HG02870 (cell line): ENCODE results near the gene CXCL12.

Experiments
- ATAC-seq: cut with Tn5 transposase; IDR thresholded peaks from one replicate; pipeline ENCODE4 v1.9.1; 2021; ENCODE audit warnings: mild to moderate bottlenecking, moderate library complexity; ENCODE audit not compliant: unreplicated experiment

Gene CXCL12

DNA sequence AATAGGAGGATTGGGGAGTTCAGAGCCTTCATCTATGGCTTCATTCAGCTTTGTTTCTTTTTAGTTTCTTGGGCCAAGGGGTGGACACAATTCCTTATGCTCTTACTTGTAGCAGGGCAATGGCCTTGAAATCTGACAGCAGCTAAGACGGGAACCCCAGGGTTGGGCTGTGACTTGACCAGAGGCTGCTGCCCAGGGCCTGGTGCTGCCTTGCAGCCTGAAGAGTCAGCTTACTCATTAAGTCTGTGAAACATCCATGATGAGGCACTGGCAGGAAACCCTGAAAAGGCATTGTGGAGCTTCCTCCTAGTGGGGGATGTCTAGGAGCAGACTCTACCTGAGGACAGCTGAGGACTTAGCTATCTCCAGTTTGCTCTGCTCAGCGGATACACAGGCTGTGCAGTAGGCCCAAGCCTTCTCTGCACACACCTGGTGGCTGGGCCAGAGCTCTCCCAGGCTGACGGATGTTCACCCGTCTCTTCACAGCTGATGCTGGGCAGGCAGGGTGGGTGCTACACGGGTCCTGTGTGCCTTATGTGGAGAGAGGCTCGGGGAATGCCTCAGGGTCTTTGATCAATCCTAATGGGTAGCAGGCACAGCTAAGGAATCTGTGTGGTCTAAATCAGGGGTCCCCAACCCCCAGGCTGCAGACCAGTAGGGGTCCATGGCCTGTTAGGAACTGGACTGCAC lies 17.8 kb downstream of the CXCL12 start:
- ATAC-seq = no peak

DNA sequence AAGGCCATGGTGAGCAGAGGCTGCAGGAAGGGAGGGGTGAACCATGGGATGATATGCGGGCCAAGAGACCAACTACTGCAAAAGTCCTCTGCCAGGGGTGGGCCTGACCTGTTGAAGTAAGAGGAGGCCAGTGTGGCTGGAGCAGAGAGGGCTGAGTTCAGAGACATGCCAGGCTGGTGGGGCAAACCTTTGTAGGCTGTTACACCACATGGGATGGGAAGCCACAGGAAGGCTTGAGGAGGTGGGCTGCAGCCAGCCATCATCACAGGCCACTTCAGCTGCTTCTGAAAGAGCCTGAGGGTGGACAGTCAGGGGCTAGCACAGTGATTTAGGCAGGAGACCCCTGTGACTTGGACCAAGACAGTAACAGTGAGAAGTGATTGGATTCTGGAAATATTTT lies 20.3 kb downstream of the CXCL12 start:
- ATAC-seq = no peak

DNA sequence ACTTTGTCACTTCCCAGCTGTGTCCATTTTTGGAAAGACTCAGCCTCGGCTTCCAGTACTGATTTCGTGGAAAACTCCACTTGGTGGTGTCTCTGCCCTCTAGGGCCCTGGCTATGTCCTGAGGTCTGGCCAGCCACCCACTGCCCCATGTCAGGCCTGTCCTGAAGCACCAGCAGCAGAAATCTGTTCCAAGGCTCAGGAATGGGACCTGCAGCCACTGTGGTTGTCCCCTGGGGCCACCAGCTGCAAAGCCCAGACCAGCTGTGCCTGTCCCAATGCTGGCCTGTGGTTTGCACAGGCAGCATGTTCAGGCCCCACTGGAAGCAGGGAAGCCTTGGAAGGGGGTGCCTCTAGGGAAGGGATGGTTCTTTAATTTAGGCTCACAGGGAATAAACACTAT lies 21.2 kb downstream of the CXCL12 start:
- ATAC-seq = no peak

DNA sequence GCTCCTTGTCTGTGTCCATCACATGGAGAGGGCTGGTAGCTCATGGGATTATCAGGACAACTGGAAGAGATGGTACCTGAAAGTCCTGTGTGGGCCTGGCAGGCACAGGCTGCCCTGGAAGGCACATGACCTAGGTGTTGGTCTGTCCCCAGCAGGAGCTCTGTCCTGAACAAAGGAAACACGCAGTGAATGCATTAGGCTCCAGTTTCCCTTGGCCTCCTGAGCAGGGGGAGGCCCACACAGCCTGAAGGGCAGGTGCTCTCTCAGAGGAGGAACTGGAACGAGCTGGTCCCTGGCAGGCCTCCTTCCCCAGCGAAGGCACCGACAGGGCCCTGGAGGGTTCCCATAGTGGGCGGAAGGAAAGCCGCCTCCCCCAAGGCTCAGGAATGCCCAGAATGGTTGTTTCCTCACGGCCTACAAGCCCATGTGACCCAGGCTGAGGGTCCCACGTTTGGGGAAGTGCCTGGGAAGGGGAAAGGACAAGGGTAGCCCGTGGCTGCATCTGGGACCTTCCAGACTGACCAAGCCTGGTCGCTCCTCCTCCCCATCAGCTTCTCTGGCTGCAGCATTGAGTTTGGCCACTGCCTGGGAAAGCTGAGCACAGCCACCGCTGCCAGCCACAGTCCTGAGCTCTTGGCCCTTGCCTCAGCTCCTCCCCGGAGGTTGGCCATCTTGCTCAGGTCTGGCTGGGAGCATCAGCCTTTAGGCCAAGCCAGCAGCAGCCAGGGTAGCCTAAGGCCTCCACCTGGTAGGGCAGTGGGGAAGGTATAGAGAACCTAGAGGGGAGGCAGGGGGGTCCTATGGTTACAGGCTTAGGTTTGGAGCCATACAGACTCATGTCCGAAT lies 21.8 kb downstream of the CXCL12 start:
- ATAC-seq = no peak

DNA sequence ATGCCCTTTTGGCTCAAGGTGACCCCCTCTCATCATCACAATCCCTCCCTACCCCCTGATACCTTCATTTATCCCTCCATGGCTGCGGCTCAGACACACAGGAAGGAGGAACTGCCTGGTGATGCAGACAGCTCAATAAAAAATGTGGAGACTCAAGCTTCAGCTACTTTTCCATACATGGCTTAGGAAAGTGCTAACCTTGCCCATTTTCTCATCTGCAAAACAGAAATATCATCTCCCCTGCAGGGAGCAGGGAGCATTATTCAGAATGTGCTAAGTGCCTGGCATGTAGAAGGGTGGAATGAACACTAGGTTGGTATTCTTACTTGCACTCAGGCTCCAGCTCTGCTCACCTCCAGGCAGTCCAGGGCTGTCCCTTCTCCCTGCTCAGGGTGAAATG lies 23.8 kb downstream of the CXCL12 start:
- no peak for ATAC-seq

DNA sequence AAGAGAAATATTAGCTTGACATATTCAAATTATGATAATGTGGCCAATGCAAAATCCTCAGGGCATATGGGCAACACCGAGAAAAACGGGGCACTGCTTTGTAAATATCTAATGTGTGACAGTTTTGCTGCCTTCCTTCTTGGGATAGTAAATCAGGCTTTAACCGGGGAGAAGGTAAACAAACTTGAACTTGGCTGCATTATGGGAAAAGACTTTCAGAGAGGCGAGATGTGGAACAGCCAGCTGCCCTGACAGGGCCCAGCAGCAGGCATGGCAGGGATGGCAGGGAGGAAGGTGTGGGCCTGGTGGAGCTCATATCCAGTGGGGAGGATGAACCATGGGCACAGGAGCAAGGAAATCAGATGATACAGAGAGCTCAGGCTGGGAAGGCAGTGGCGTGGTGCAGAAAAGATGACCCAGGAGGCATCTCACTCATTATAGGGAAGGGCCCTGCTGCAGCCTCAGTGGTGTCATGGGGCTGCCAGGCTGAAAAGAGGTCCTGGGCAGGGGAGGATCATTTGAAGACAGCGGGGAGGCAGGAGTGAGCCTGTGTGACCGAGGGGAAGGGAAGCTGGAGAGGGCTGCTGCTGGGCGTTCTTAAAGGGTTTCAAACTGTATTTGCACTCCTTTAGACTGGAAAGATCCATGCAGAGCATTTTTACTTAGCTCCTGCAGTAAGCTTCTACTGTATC lies 26.7 kb downstream of the CXCL12 start:
- ATAC-seq = no peak

DNA sequence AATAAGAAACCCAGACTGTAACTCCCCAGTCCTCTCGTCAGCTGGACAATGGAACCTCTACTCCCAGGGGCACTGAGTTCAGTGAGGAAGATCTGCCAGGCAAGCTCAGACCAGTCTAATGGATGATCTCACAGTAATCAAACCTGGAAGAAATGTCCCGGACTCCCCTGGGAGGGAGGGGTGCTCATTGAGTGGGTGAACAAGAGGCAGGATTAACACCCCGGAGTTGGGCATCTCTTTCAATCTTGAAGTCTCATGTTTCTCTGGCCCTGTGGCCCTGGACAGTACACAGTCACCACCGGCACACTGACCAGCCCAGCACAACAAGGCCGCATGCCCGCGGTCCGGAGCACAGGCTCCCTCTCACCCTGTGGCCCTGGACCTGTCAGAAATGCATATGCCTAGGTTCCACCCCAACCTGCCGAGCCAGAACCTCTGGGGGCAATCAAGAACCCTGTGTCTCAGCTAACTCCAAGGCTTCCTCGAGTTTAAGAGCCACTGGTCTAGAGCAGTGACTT lies 27.8 kb downstream of the CXCL12 start:
- no peak for ATAC-seq

DNA sequence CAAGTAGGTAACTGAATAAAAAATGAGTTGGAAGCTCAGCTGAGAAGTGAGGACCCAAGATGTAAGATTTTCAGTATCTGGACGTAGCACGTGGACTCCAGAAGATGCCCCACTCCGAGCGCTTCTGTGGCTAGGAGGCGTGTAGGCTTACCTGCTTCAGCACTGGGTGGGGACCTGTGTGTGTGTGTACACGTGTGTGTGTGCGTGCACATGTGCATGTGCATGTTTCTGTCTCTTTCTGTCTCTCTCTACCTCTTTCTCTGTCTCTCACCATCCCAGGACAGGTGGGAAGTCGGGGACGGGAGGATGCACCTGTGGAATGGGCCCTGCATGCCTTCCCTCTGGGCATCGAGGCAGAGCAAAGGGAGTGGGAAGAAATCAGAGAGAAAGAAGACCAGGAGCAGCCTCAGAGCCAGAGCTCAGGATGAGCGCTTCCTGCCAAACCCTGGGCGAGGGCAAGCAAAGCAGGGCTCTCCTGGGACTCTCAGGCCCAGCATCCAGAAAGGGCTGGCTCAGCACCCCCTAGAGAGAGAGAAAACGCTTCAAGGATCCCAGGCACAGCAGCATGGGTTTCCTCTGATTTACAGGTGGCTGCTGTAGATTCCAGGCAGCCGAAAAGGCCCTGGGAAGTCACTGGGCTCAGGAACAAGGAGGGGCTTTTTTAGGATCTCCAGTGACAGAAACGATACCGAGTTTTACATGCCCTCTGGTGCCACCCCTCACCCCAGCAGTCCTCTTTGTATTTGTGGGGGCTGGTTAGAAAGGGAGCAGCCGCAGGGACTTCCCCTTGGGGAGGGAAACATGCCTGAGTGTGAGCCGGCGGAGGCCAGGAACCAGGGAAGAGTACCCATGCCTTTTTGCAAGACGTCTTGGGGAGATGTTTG lies 28.5 kb downstream of the CXCL12 start:
- no peak for ATAC-seq

DNA sequence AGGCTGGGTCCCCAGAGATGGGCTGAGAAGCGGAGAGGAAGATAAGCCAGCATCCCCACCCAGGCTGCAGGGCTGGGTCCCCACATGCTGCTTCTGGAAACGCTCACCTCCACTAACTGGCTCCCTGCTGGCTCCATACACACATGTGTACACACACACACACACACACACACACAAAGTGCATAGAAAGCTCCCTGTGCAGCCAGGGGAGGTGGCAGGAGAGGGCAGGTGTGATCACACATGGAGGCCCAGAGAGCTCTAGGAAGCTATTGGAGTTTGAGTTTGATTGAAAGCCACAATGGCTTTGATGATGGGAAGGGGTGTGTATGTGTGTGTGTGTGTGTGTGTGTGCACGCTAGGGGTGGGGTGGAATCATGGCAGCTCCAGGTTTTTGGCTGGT lies 29.3 kb downstream of the CXCL12 start:
- no peak for ATAC-seq

DNA sequence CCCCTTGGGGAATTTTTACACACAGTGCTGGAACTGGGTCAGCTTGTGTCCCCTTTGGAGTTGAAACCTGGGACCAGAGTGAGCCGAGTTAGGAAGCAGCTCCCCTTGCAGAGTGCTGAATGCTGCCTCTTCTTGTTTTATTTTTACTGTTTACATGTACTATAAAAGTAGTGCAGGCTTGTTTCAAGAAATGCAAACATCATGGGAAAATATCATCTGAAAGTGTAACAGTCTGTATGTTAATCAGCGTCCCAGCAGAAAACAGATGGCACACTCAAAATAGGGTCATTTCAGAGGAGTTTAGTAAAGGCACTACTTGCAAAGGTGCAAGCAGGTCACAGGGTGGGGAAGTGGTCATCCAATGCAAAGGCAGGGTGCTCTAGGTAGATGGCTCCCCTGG lies 30.1 kb downstream of the CXCL12 start:
- ATAC-seq = no peak

DNA sequence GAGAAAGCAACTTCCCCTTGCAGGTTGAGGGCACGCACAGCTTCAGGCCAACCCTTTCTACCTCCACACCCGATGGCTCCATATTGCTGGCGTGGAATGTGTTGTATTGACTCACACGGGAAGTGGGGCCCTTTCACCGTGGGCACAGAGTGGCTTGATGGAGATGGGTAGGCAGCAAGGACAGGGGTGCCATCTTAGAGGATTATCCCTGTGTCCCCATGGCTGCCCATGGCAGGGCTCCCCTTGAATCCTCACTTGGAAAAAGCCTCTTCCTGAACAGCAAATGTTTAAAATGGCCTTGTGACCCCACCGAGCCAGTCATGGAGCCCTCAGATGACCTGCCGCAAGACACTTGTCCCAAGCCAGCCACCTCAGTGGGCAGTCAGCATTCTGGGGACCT lies 31.2 kb downstream of the CXCL12 start:
- ATAC-seq = no peak

DNA sequence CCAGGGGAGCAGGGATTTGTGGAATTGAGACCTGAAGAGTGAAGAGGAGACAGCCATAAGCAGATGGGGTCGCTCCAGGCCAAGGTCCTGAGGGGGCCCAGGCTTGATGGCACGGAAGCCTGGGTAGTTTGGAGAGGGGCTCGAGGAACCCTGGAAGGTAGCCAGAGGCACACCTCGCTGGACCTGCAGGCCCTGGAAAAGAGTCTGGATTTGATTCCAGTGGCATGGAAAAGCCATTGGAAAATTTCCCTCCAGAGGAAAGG lies 31.8 kb downstream of the CXCL12 start:
- no peak for ATAC-seq

DNA sequence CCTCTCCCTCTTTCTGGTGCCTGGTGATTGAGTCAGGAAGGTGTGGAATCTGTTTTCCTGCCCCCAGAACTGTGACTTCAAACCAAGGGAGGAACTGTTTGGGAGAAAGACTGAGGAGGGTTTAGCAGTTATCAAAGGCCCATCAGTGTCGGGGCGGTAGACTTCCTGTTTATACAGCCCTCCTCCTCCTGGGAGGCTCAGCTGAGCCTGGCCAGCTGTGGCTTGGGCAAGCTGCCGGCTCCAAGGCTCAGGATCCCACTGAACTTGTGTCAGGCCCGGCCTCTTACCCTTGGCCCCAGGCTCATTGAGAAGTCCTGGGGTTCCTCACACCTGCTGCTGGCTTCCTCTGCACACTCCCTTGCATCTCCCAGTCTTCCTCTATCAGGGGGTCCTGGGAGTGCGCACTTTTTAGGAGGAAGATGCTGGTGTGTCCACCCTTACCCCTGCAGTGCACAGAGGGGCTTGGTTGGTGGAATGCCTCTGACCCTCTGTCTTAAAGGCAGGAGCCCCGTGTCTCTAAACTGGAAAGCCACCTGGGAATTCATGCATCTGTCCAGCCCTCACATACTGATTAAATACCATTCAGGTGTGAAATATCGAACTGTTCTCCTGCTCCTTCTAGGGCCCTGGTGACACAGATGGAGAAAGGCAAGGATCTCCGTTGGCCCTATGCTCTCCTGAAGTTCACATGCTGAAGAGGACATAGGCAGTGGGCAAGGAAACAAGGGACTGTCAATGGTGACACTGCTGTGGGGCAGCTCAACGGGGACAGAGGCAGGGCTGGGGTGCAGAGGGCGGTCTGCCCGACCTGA lies 32.4 kb downstream of the CXCL12 start:
- ATAC-seq = no peak

DNA sequence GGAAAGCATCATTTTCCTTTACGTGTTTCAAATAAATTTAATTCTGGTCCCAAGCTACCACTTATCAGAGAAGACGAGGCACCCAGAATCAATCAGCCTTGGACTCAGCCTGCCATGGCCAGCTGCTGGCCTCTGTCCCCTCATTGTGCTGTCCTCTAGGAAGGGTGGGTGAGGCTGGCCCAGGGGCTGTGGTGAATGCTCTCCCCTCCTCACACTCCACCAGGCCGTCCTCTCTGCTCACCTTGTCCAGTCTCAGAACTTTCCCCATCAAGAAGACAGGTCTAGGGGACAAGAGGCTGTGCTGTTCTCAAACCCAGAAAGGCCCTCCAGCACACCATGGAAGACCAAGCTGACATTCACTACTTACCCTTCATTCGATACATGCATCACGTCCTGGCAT lies 36.4 kb downstream of the CXCL12 start:
- ATAC-seq = no peak

DNA sequence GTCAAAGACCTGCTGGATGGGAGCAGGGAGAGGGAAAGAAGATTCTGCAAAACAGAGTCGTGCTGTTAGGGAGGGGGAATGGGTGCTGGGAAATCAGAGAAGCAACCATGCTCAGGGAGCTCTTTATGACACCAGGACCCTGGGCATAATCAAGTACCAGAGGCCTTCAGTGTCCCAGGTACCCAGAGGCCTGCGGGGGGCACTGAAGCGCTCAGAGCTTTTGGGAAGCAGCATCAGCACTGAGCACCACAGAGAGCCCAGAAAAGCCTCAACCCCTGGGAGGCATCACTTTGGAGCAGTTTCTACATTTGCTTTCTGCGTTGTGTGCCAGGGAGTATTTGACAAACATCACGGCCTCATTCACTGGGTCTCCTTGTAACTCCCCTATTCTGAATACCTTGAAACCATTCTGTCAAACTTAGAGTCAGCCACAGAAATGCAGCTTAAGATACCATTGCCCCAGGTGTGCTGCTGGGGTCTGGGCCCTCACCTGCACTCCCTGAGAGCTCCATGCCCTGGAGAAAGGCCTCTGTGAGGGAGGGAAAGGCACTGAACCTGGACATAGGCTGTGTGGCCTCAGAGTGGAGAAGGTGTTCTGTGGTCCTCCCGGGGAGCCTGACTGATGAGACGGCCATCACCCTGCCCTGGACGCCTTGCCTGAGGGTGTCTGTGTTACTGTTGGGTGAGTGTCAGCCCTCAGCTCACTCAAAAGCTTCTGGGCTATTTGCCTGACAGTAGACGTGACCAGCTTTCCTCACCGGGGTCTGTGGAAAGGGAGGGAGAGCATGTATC lies 37.1 kb downstream of the CXCL12 start:
- no peak for ATAC-seq

DNA sequence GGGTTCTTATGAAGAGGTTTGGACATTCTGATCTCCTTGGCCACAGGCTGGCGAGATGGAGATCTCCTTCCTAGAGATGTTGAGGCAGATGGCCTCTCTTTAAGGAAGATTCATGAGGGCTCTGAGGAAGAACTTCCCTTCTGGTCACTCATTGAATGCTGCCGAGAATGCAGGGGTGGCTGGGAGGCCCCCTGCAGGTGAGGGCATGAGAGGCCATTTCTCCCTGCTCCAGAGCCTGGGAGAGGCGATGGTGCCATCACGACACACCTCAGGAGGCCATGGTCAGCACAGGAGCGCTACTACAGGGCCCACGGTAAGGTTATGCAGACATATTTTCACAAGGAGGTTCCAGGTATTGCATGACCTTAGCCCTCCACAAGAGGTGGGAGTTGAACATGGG lies 40.2 kb downstream of the CXCL12 start:
- no peak for ATAC-seq

DNA sequence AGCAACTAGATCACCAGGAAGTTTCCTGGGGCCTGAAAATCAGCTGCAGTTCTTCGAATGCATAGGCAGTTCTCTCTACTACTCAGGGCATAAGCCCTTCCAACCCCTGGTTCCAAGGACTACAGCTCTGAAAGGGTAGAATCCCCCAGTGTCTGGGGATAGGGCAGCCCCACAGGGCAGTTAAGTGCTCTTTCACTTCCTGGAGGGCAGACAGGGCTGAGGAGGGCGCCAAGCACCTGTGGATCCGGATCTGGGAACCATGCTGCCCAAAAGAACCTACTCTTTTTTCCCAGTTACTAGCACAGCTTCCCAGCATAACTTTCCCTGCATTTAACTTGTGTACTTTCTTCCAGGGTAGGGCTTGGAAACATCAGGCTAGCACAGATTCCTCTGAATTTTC lies 41.1 kb downstream of the CXCL12 start:
- no peak for ATAC-seq

DNA sequence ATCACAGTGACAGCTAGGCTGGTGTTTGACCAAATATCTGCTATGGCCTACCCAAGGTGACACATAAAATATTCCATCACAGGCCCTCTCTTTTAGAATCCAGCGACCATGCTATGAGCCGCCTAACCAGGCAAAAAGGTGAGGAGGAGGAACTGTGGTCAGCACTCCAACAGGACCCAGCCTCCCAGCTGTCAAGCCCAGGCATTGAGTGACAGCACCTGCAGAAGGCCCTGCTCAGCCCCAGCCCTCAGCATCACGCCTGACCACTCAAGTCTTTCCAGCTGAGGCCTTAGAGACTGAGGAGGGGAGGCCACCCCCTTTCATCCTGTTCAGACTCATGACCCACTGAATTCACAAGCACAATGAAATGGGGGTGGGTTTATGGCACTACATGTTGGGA lies 43.0 kb downstream of the CXCL12 start:
- ATAC-seq = no peak

DNA sequence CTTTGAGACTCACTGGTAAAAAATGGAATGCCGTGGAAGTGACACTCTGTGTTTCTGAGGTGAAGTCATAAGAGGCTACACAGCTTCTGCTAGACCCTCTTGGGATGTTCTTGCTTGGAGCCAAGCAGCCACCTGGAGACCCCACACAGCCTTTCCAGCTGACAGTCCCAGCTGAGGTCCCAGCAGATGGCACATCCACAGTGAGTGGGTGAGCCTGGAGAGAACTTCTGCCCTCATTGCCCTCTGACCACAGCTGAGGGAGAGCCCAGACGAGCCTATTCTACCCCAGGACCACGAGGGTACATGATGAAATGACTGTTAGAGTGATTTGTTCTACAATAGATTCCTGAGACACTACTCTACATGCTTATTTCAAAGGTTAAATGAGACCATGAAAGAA lies 44.3 kb downstream of the CXCL12 start:
- ATAC-seq = no peak
